ENCODE results near the gene SAP30L.
A peak's percentile ranks its signal among the peaks of the same experiment; 100 is the strongest.

Gene SAP30L

DNA sequence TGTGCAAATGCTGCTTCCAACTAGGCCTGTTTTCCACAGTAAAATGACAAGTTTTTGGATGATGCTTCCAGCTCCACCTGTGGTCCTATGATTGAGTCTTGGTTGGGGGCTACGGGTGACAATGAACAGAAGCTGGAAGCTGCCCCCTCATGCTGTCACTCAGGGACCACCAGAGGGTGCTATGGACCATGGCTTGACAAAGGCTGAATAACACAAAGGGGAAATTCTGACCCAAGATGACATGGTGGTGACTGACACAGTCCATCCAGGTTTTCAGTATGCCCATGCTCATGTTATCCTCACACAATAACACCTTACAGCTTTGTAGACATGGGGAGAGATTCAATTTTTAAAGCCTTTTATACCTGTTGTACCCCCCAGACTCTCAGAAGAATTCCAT, 23.9 kb upstream of the SAP30L start:
- TF ChIP-seq, protein P1, sequence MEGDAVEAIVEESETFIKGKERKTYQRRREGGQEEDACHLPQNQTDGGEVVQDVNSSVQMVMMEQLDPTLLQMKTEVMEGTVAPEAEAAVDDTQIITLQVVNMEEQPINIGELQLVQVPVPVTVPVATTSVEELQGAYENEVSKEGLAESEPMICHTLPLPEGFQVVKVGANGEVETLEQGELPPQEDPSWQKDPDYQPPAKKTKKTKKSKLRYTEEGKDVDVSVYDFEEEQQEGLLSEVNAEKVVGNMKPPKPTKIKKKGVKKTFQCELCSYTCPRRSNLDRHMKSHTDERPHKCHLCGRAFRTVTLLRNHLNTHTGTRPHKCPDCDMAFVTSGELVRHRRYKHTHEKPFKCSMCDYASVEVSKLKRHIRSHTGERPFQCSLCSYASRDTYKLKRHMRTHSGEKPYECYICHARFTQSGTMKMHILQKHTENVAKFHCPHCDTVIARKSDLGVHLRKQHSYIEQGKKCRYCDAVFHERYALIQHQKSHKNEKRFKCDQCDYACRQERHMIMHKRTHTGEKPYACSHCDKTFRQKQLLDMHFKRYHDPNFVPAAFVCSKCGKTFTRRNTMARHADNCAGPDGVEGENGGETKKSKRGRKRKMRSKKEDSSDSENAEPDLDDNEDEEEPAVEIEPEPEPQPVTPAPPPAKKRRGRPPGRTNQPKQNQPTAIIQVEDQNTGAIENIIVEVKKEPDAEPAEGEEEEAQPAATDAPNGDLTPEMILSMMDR (IDR thresholded peaks at IDR 0.05; ENCODE audit: insufficient read depth, low read length, missing control alignments): peak; percentile 35
- ChIA-PET CTCF (interaction anchor here (0.8 to 1.7 kb wide), 13 partner anchors 13 to 352 kb away, joined by 3 to 7 read pairs (median 4); no protein-coding TSS in a partner anchor), POLR2A (no interaction called here)
- no peak for DNase-seq (ENCODE audit: low read depth, low spot score)
- no peak overlapping the region for H3K4me3 ChIP-seq (ENCODE audit: low read depth, low read length)

GRCh38 chr5:154422298-154422697, 23.5 kb upstream of the SAP30L start:
- TF ChIP-seq, protein P1 (IDR thresholded peaks at IDR 0.05; ENCODE audit: insufficient read depth, low read length, missing control alignments): no peak
- POLR2A ChIA-PET: no interaction called here
- DNase-seq (ENCODE audit: low read depth, low spot score): no peak
- no peak overlapping the region for H3K4me3 ChIP-seq (ENCODE audit: low read depth, low read length)
- CTCF ChIA-PET: interaction anchor here (0.8 to 1.8 kb wide), 11 partner anchors 13 to 353 kb away, joined by 3 to 7 read pairs (median 4); no protein-coding TSS in a partner anchor

DNA sequence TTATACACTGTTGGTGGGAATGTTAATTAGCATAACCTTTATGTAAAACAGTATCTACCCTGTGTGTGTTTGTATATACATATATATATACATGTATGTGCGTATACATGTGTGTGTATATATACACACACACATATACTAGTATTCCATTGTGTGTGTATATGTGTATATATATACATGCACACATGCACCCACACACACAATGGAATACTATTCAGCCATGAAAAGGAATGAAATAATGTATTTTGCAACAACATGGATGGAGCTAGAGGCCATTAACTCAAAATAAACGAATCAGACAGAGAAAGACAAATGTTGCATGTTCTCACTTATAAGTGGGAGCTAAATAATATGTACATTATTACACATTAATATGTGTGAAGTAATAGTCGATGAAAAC, 17.6 kb upstream of the SAP30L start:
- H3K4me3 ChIP-seq (ENCODE audit: low read depth, low read length): no peak overlapping the region
- CTCF ChIA-PET: interaction anchor here (1.1 to 1.7 kb wide), 2 partner anchors 23 to 36 kb away, joined by 3 to 4 read pairs; no protein-coding TSS in a partner anchor
- DNase-seq (ENCODE audit: low read depth, low spot score): no peak
- POLR2A ChIA-PET: no interaction called here
- TF ChIP-seq, protein P1 (IDR thresholded peaks at IDR 0.05; ENCODE audit: insufficient read depth, low read length, missing control alignments): no peak

- ChIA-PET CTCF (interaction anchor here (0.8 to 1.3 kb wide), 2 partner anchors 10 to 38 kb away, joined by 3 to 4 read pairs; no protein-coding TSS in a partner anchor), POLR2A (no interaction called here)
- TF ChIP-seq, protein P1 (IDR thresholded peaks at IDR 0.05; ENCODE audit: insufficient read depth, low read length, missing control alignments): no peak
- no peak overlapping the region for H3K4me3 ChIP-seq (ENCODE audit: low read depth, low read length)
- no peak for DNase-seq (ENCODE audit: low read depth, low spot score)
Measured at GRCh38 chr5:154429341-154429740, 16.5 kb upstream of the SAP30L start.

DNA sequence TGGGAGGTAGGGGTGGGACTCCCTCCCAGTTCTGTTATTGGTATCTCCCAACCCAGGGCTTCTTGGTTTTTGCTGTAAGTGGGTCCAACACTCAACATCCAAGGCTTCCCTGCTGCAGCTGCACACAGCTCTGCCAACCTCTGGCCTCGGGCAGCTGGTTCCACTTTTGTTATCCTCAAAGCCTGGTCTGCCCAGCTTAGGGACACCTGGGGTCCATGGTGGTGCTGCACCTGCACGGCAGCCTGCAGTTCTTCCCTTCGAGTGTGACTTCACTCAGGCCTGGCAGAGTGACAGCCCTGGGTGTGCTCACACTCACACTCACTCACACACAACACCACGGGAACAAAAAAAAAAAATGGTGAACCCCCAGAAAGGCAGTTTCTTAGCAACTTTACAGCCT, 15.3 kb upstream of the SAP30L start:
- no peak for DNase-seq (ENCODE audit: low read depth, low spot score)
- POLR2A ChIA-PET: no interaction called here
- H3K4me3 ChIP-seq (ENCODE audit: low read depth, low read length): no peak overlapping the region
- CTCF ChIA-PET: interaction anchor here (0.8 to 1.3 kb wide), 2 partner anchors 9 to 37 kb away, joined by 3 to 4 read pairs; no protein-coding TSS in a partner anchor
- TF ChIP-seq, protein P1 (IDR thresholded peaks at IDR 0.05; ENCODE audit: insufficient read depth, low read length, missing control alignments): no peak

DNA sequence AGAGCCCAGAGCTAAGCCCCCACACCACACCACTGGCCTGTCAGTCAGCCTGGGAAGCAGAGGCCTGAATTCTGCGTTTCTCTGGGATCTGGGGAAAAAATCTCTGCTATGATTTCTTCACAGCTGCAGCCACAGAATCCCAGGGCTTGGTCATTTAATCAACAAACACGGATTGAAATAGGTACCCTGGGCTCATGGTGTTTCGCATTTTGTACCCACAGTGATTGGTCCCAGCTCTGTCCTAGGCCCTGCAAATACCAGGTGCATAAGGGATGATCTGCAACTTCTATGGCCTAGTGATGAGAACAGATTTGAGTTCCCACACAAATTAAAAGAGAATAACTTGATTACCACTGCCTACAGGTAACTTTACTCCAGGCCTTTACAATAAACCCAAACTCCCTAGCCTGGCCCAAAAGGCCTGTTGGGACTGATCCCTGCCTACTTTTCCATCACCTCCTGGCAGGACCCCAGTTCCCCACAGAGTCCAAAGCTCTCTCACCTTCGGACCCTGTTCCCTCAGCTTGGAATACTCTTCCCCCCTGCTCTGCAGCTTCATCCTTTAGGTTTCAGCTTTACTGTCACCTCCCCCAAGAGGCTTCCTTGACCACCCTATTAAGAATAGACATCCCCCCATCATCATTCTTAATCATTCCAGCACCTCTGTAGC, 14.7 kb upstream of the SAP30L start:
- POLR2A ChIA-PET: no interaction called here

More for the DNA sequence above, 14.7 kb upstream of the SAP30L start:
- no peak overlapping the region for H3K4me3 ChIP-seq (ENCODE audit: low read depth, low read length)
- CTCF ChIA-PET: interaction anchor here (1.3 kb wide), 1 partner anchor 36 kb away, joined by 4 read pairs; no protein-coding TSS in a partner anchor
- DNase-seq (ENCODE audit: low read depth, low spot score): no peak
- TF ChIP-seq, protein P1 (IDR thresholded peaks at IDR 0.05; ENCODE audit: insufficient read depth, low read length, missing control alignments): no peak

Data from AG04449 (cell line).